Endothelial cell of umbilical vein (primary cell): ENCODE results near the gene OR1E1. TPM values are rescaled to one million over a fixed set of nuclear protein-coding genes. Genes with fewer than 3 reads are reported as not detected.
"Not testable (repeated sequence)": the region's sequence is repeated elsewhere in the genome, so short reads cannot be mapped to it uniquely, and the experiment has no call there.

Experiments
- BruUV-seq: library from RNA; stranded (reverse); fragments of 400-500 nt; replicated peaks from 2 replicates; lab custom pipeline; 2021; lab: Mats Ljungman, UMichigan
- CTCF ChIA-PET: fragments of 300-600, 350-600 bp; sonication (Branson Sonifier 250); formaldehyde crosslinking; loops from one replicate; lab custom pipeline; 2021; ENCODE audit warnings: antibody characterized with exemption, inconsistent platforms; lab: Charles Lee
- POLR2A ChIA-PET: fragments of 300-600, 350-600 bp; sonication (Branson Sonifier 250); formaldehyde crosslinking; loops from one replicate; lab custom pipeline; 2021; ENCODE audit warnings: antibody characterized with exemption, inconsistent platforms; lab: Charles Lee
- DNase-seq: peaks from one replicate; pipeline ENCODE4 v3.0.0-alpha.2; 2011; ENCODE audit warnings: low read depth, low spot score
- FAIRE-seq: peaks from 2 replicates; lab custom pipeline; 2011; peaks lifted over from hg19 to GRCh38; lab: Jason Lieb, UNC
- H2AFZ ChIP-seq: 2 replicates; pipeline ENCODE4 v1.6.0; 2012; ENCODE audit warnings: low read depth, low read length, control low read depth, inconsistent platforms
- H3K27ac ChIP-seq: 2 replicates; pipeline ENCODE4 v1.5.1; 2011; ENCODE audit warnings: low read depth, mild to moderate bottlenecking, control low read depth, low read length, moderate library complexity; ENCODE audit not compliant: insufficient read depth
- H3K27me3 ChIP-seq, 2 experiments: 2 replicates each; pipeline versions ENCODE4 v1.6.0 to v1.6.1; 2011; ENCODE audit warnings: low read length in 2 of 2, mixed read lengths in 1 of 2; ENCODE audit not compliant: control insufficient read depth in 2 of 2, insufficient read depth in 2 of 2
- H3K36me3 ChIP-seq, 2 experiments: 2 replicates in 1 of 2; 3 replicates in 1 of 2; pipeline ENCODE4 v1.5.1; 2011; ENCODE audit warnings: low read length in 2 of 2, mild to moderate bottlenecking in 1 of 2, moderate library complexity in 1 of 2; ENCODE audit not compliant: control insufficient read depth in 2 of 2, insufficient read depth in 2 of 2; ENCODE audit errors: extremely low read depth in 1 of 2
- H3K4me1 ChIP-seq: 3 replicates; pipeline ENCODE4 v1.5.1; 2011; ENCODE audit warnings: mild to moderate bottlenecking, low read length; ENCODE audit not compliant: control insufficient read depth, insufficient read depth; ENCODE audit errors: extremely low read depth
- H3K4me2 ChIP-seq: 2 replicates; pipeline ENCODE4 v1.6.1; 2011; ENCODE audit warnings: low read length, control low read depth, mixed read lengths; ENCODE audit not compliant: insufficient read depth
- H3K4me3 ChIP-seq, 3 experiments: fragments of 200-600 bp in 1 of 3; sonication (generic), shearing (Covaris generic) in 1 of 3; replicated peaks in 1 of 3; 2 replicates each; pipeline ENCODE4 v1.5.1; 2011 to 2016; ENCODE audit warnings: control low read depth in 3 of 3, low read length in 3 of 3, mild to moderate bottlenecking in 2 of 3, inconsistent platforms in 1 of 3, low read depth in 1 of 3, moderate library complexity in 1 of 3; ENCODE audit not compliant: insufficient read depth in 1 of 3
- H3K79me2 ChIP-seq: 2 replicates; pipeline ENCODE4 v1.6.0; 2012; ENCODE audit warnings: low read length, inconsistent platforms; ENCODE audit not compliant: control insufficient read depth, insufficient read depth
- H3K9ac ChIP-seq: replicated peaks from 2 replicates; pipeline ENCODE3; 2011; ENCODE audit warnings: low read length, control low read depth; ENCODE audit not compliant: insufficient read depth; ENCODE audit errors: extremely low read depth
- H3K9me1 ChIP-seq: replicated peaks from 3 replicates; pipeline ENCODE4 v1.6.0; 2011; ENCODE audit warnings: mild to moderate bottlenecking, low read length; ENCODE audit not compliant: control insufficient read depth, insufficient read depth; ENCODE audit errors: extremely low read depth
- H3K9me3 ChIP-seq: replicated peaks from 2 replicates; pipeline ENCODE4 v1.5.1; 2012; ENCODE audit warnings: low read length, inconsistent platforms; ENCODE audit not compliant: control insufficient read depth, insufficient read depth
- H4K20me1 ChIP-seq: replicated peaks from 2 replicates; pipeline ENCODE3; 2011; ENCODE audit warnings: mild to moderate bottlenecking, low read length; ENCODE audit not compliant: control insufficient read depth, insufficient read depth; ENCODE audit errors: extremely low read depth
- FOS ChIP-seq: IDR thresholded peaks from 2 replicates; pipeline ENCODE4 v1.6.1; 2011; ENCODE audit warnings: mild to moderate bottlenecking, low read length, moderate library complexity, borderline replicate concordance; ENCODE audit not compliant: insufficient read depth
- GATA2 ChIP-seq: IDR thresholded peaks from 2 replicates; pipeline ENCODE4 v1.7.0; 2011; ENCODE audit warnings: low read depth, mild to moderate bottlenecking, moderate library complexity, mixed read lengths, low read length; ENCODE audit not compliant: insufficient read length, insufficient read depth
- MAX ChIP-seq: IDR thresholded peaks from 2 replicates; pipeline ENCODE4 v1.6.1; 2011; ENCODE audit not compliant: insufficient read depth, insufficient read length
- POLR2AphosphoS5 ChIP-seq: IDR thresholded peaks from 2 replicates; pipeline ENCODE4 v1.6.1; 2012; ENCODE audit warnings: low read depth, mild to moderate bottlenecking, control low read depth, low read length, moderate library complexity; ENCODE audit not compliant: insufficient read depth
- dilution Hi-C: fragments of 300-500 bp; cut with MboI; formaldehyde crosslinking; loops from one replicate; pipeline ENCODE4 v1.15.0; 2019; ENCODE audit warnings: low sequenced_read_pairs; ENCODE audit not compliant: extremely low pct_ligation_motif_present
- intact Hi-C: fragments of 100-400 bp; cut with micrococcal nuclease; formaldehyde crosslinking; loops from one replicate; pipeline ENCODE4 v1.10.0; 2022
- polyA plus RNA-seq, 4 experiments: library from polyadenylated mRNA; depleted of rRNA in 3 of 4; stranded (reverse) in 3 of 4; unstranded in 1 of 4; fragments of >200 nt; gene quantifications; 2 replicates each; pipeline versions ENCODE4 v1.2.1 to v1.2.3, GENCODE V29; 2011 to 2012; ENCODE audit warnings: missing spikeins in 1 of 4
- total RNA-seq: library from RNA; stranded (reverse); gene quantifications from 2 replicates; pipeline ENCODE4 v1.2.3, GENCODE V29; 2021

The OR1E1 gene
- total and polyA plus RNA-seq, 2 donors (not counting 3 experiments of a cell fraction or from before 2014, with no cell fraction given): 0.06 TPM; not detected in 1

GRCh38 chr17:3433741-3434140 is 35.5 kb upstream of the OR1E1 start, which contains the start of gene OR1E2:
Gene OR1E2 (minus strand): TSS chr17:3433841. CDS start chr17:3433841, 0 bp downstream.
- no peaks in the 10 kb centered on the region for H3K9me1 ChIP-seq
- H3K4me2 ChIP-seq: no peak within 1 kb of the TSS
- BruUV-seq: no TSS peak
- FAIRE-seq: no peak
- ChIA-PET CTCF (no interaction called here), POLR2A (no interaction called here)
- H3K4me3 ChIP-seq: no peak within 1 kb of the TSS
- H3K27ac ChIP-seq: no peak within 1 kb of the TSS
- H3K4me1 ChIP-seq: no peaks in the 10 kb centered on the region
- TF ChIP-seq FOS (no peak), MAX (no peak), POLR2AphosphoS5 (no peak), GATA2 (no peak)
- intact Hi-C loops: no loop called here
- H2AFZ ChIP-seq: no peak within 1 kb of the TSS
- no peak for DNase-seq
- no peaks in the 10 kb centered on the region for H3K36me3 ChIP-seq
- dilution Hi-C loops: no loop called here
- no peaks in the 10 kb centered on the region for H4K20me1 ChIP-seq
- no peak within 1 kb of the TSS for H3K9ac ChIP-seq
- H3K9me3 ChIP-seq: peaks cover 2% of the 10 kb centered on the region
- H3K79me2 ChIP-seq: no peaks in the 10 kb centered on the region
- H3K27me3 ChIP-seq: no peaks in the 10 kb centered on the region

- H3K27ac ChIP-seq, H3K9me1 ChIP-seq, H3K9ac ChIP-seq, intact Hi-C loops, H3K27me3 ChIP-seq, H3K4me2 ChIP-seq, FAIRE-seq, H2AFZ ChIP-seq, H3K4me3 ChIP-seq, DNase-seq, H3K4me1 ChIP-seq, CTCF ChIA-PET, H3K79me2 ChIP-seq, H3K9me3 ChIP-seq, dilution Hi-C loops, H4K20me1 ChIP-seq, POLR2A ChIA-PET, H3K36me3 ChIP-seq, BruUV-seq: not testable (repeated sequence)
Observed at GRCh38 chr17:3433215-3433614, 35.0 kb upstream of the OR1E1 start.
